ENCODE measurements around the gene MYL7.

The MYL7 gene

GRCh38 chr7:44158096-44158872, 17.2 kb upstream of the MYL7 start:
- Histone ChIP-seq H3K4me1 (ENCODE audit: low read length) (no peaks in the 10 kb centered on the region), H3K36me3 (replicated peaks; ENCODE audit: insufficient read depth, low read length) (no peaks in the 10 kb centered on the region), H3K9me3 (replicated peaks; ENCODE audit: insufficient read depth, low read length) (no peaks in the 10 kb centered on the region), H3K27me3 (replicated peaks; ENCODE audit: insufficient read depth, low read length) (no peaks in the 10 kb centered on the region), H3K4me3 (ENCODE audit: low read length) (no peak overlapping the region), H3K9me2 (replicated peaks; ENCODE audit: insufficient read depth, low read length) (no peaks in the 10 kb centered on the region), H3K4me2 (ENCODE audit: low read depth, low read length) (no peak overlapping the region), H3F3A (ENCODE audit: insufficient read depth, low read length) (no peaks in the 10 kb centered on the region), H3K27ac (ENCODE audit: low read length) (no peak overlapping the region), H2AFZ (ENCODE audit: low read length) (no peak overlapping the region), H3K79me2 (ENCODE audit: low read length) (no peaks in the 10 kb centered on the region), H4K20me1 (ENCODE audit: insufficient read depth, low read length) (no peaks in the 10 kb centered on the region), H3K9ac (ENCODE audit: low read length) (no peak overlapping the region)
- TF ChIP-seq EZH2 (optimal IDR thresholded peaks at IDR 0.05; ENCODE audit: low read depth, low read length) (no peak), CTCF (IDR thresholded peaks at IDR 0.05; ENCODE audit: low read length) (no peak)
- no peak for DNase-seq

- H3K4me2 ChIP-seq (ENCODE audit: low read depth, low read length): no peak overlapping the region
- TF ChIP-seq CTCF (IDR thresholded peaks at IDR 0.05; ENCODE audit: low read length) (no peak), EZH2phosphoT487 (IDR thresholded peaks at IDR 0.05; ENCODE audit: low read length) (no peak), EZH2 (optimal IDR thresholded peaks at IDR 0.05; ENCODE audit: low read depth, low read length) (no peak)
- no peaks in the 10 kb centered on the region for H3K36me3 ChIP-seq (replicated peaks; ENCODE audit: insufficient read depth, low read length)
- no peak overlapping the region for H2AFZ ChIP-seq (ENCODE audit: low read length)
- no peaks in the 10 kb centered on the region for H3K79me2 ChIP-seq (ENCODE audit: low read length)
- H3K9ac ChIP-seq (ENCODE audit: low read length): no peak overlapping the region
- no peak overlapping the region for H3K4me3 ChIP-seq (ENCODE audit: low read length)
- no peaks in the 10 kb centered on the region for H3K9me3 ChIP-seq (replicated peaks; ENCODE audit: insufficient read depth, low read length)
- H3K27me3 ChIP-seq (replicated peaks; ENCODE audit: insufficient read depth, low read length): no peaks in the 10 kb centered on the region
- H3K9me2 ChIP-seq (replicated peaks; ENCODE audit: insufficient read depth, low read length): no peaks in the 10 kb centered on the region
- no peak overlapping the region for H3K27ac ChIP-seq (ENCODE audit: low read length)
- H4K20me1 ChIP-seq (ENCODE audit: insufficient read depth, low read length): no peaks in the 10 kb centered on the region
- no peak for DNase-seq
- no peaks in the 10 kb centered on the region for H3K4me1 ChIP-seq (ENCODE audit: low read length)
- no peaks in the 10 kb centered on the region for H3F3A ChIP-seq (ENCODE audit: insufficient read depth, low read length)
These were observed 16.3 kb upstream of the MYL7 start for GRCh38 chr7:44157116-44158080.

- DNase-seq: no peak
- H3K36me3 ChIP-seq (replicated peaks; ENCODE audit: insufficient read depth, low read length): no peaks in the 10 kb centered on the region
These were observed 15.4 kb upstream of the MYL7 start for GRCh38 chr7:44156453-44157010.

More at GRCh38 chr7:44156453-44157010, 15.4 kb upstream of the MYL7 start:
- no peak overlapping the region for H2AFZ ChIP-seq (ENCODE audit: low read length)
- no peak overlapping the region for H3K9ac ChIP-seq (ENCODE audit: low read length)
- no peaks in the 10 kb centered on the region for H3K9me3 ChIP-seq (replicated peaks; ENCODE audit: insufficient read depth, low read length)
- H3K4me1 ChIP-seq (ENCODE audit: low read length): no peaks in the 10 kb centered on the region
- H3K4me3 ChIP-seq (ENCODE audit: low read length): no peak overlapping the region
- H3K4me2 ChIP-seq (ENCODE audit: low read depth, low read length): no peak overlapping the region
- TF ChIP-seq EZH2 (optimal IDR thresholded peaks at IDR 0.05; ENCODE audit: low read depth, low read length) (no peak), EZH2phosphoT487 (IDR thresholded peaks at IDR 0.05; ENCODE audit: low read length) (no peak), CTCF (IDR thresholded peaks at IDR 0.05; ENCODE audit: low read length) (no peak)
- H4K20me1 ChIP-seq (ENCODE audit: insufficient read depth, low read length): no peaks in the 10 kb centered on the region
- no peaks in the 10 kb centered on the region for H3K9me2 ChIP-seq (replicated peaks; ENCODE audit: insufficient read depth, low read length)
- no peak overlapping the region for H3K27ac ChIP-seq (ENCODE audit: low read length)
- no peaks in the 10 kb centered on the region for H3K79me2 ChIP-seq (ENCODE audit: low read length)
- no peaks in the 10 kb centered on the region for H3K27me3 ChIP-seq (replicated peaks; ENCODE audit: insufficient read depth, low read length)
- no peaks in the 10 kb centered on the region for H3F3A ChIP-seq (ENCODE audit: insufficient read depth, low read length)

Measured in MM.1S (cell line).